DND-41 (cell line): ENCODE data around the gene RBM27.

Experiments used
- ATAC-seq: fragments of 200-7000 bp; cut with Tn5 transposase; 3 replicates; pipeline ENCODE4 v1.9.1; 2021; ENCODE audit warnings: low read depth; ENCODE audit not compliant: insufficient read depth
- DNase-seq: peaks from one replicate; pipeline ENCODE4 v3.0.0-alpha.2; 2020
- H2AFZ ChIP-seq: 2 replicates; pipeline ENCODE4 v1.6.0; 2012; ENCODE audit warnings: low read depth, low read length
- H3K27ac ChIP-seq: 2 replicates; pipeline ENCODE4 v1.5.1; 2012; ENCODE audit warnings: low read length, inconsistent platforms
- H3K27me3 ChIP-seq: fragments of 200-600 bp; sonication (generic); 2 replicates; pipeline ENCODE4 v1.6.0; 2012; ENCODE audit warnings: low read length, mild to moderate bottlenecking, inconsistent platforms; ENCODE audit not compliant: insufficient read depth, poor library complexity
- H3K36me3 ChIP-seq: 2 replicates; pipeline ENCODE4 v1.5.1; 2012; ENCODE audit warnings: low read length, inconsistent platforms; ENCODE audit not compliant: insufficient read depth
- H3K4me1 ChIP-seq: 2 replicates; pipeline ENCODE4 v1.5.1; 2012; ENCODE audit warnings: mild to moderate bottlenecking, low read length; ENCODE audit not compliant: insufficient read depth
- H3K4me2 ChIP-seq: 2 replicates; pipeline ENCODE4 v1.6.0; 2012; ENCODE audit warnings: mild to moderate bottlenecking, moderate library complexity, low read length, inconsistent platforms; ENCODE audit not compliant: insufficient read depth
- H3K4me3 ChIP-seq, 2 experiments: fragments of 200-600 bp in 1 of 2; shearing (Covaris generic) in 1 of 2; 2 replicates each; pipeline ENCODE4 v1.5.1; 2012 to 2016; ENCODE audit warnings: inconsistent platforms in 2 of 2, low read length in 2 of 2, mild to moderate bottlenecking in 2 of 2, low read depth in 1 of 2, moderate library complexity in 1 of 2
- H3K79me2 ChIP-seq: 2 replicates; pipeline ENCODE4 v1.6.0; 2012; ENCODE audit warnings: low read length, inconsistent platforms; ENCODE audit not compliant: insufficient read depth
- H3K9ac ChIP-seq: 2 replicates; pipeline ENCODE4 v1.6.0; 2012; ENCODE audit warnings: low read depth, mild to moderate bottlenecking, inconsistent platforms, low read length, moderate library complexity
- H3K9me3 ChIP-seq: 2 replicates; pipeline ENCODE4 v1.5.1; 2012; ENCODE audit warnings: low read length, moderate library complexity, mild to moderate bottlenecking, inconsistent platforms; ENCODE audit not compliant: insufficient read depth, severe bottlenecking
- H4K20me1 ChIP-seq: 2 replicates; pipeline ENCODE4 v1.6.0; 2012; ENCODE audit warnings: low read length; ENCODE audit not compliant: insufficient read depth
- CTCF ChIP-seq: IDR thresholded peaks from 2 replicates; pipeline ENCODE4 v1.5.1; 2012; ENCODE audit warnings: borderline replicate concordance, low read length, moderate library complexity, mild to moderate bottlenecking; ENCODE audit not compliant: poor library complexity, severe bottlenecking; ENCODE audit errors: extremely low read depth
- EZH2 ChIP-seq: IDR thresholded peaks from 3 replicates; pipeline ENCODE4 v1.6.1; 2012; ENCODE audit warnings: borderline replicate concordance, low read depth, mild to moderate bottlenecking, moderate library complexity, low read length, inconsistent platforms; ENCODE audit not compliant: severe bottlenecking

The RBM27 gene

GRCh38 chr5:146205499-146206202 is 2.2 kb downstream of the RBM27 start:
- Histone ChIP-seq H2AFZ (no peak overlapping the region), H3K79me2 (peaks cover 70% of the 10 kb centered on the region)
- no peak for ATAC-seq

DNA sequence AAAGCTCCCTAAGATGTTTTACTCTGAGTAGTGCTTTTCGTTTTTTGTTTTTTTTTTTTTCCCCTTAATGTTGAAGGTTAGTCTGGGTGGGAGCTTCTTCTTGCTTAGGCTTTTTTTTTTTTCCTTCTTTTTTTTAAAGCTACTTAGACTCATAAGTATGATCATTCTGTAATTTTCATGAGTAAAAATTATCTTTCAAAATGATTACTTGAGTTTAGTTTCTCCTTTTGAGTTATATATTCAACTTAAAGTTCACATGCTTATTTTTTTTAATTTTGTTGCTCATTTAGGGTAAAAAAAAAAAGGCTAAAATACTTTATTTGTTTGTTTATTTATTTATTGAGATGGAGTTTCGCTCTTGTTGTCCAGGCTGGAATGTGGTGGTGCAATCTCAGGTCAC is 2.9 kb downstream of the RBM27 start:
- Histone ChIP-seq H3K9me3 (no peaks in the 10 kb centered on the region), H3K27ac (no peak overlapping the region), H3K9ac (no peak overlapping the region), H3K4me3 (no peak overlapping the region; a peak in 1 of 4 replicates), H4K20me1 (peaks cover 37% of the 10 kb centered on the region; the same call in 1 of the 2 replicates), H3K79me2 (peaks cover 76% of the 10 kb centered on the region), H3K4me2 (peak overlapping the region; percentile 69; the same call in 1 of the 2 replicates), H2AFZ (no peak overlapping the region), H3K36me3 (no peaks in the 10 kb centered on the region; the same call in none of the 2 replicates), H3K27me3 (no peaks in the 10 kb centered on the region), H3K4me1 (peaks cover 37% of the 10 kb centered on the region)
- ATAC-seq (no peak), DNase-seq (no peak)
- TF ChIP-seq EZH2 (no peak), CTCF (no peak)

More at GRCh38 chr5:146205499-146206202, 2.2 kb downstream of the RBM27 start:
- H3K36me3 ChIP-seq = no peaks in the 10 kb centered on the region; the same call in none of the 2 replicates
- peaks cover 37% of the 10 kb centered on the region for H3K4me1 ChIP-seq
- TF ChIP-seq EZH2 (no peak), CTCF (no peak)
- peak overlapping the region; percentile 69 for H3K4me2 ChIP-seq
- H3K27ac ChIP-seq = no peak overlapping the region
- peak overlapping the region; percentile 71 for H3K9ac ChIP-seq
- no peaks in the 10 kb centered on the region for H3K9me3 ChIP-seq
- H3K27me3 ChIP-seq = no peaks in the 10 kb centered on the region
- H3K4me3 ChIP-seq = peak overlapping the region in 1 of 2 experiments; percentile 76; a peak in 3 of 4 replicates
- no peak for DNase-seq
- H4K20me1 ChIP-seq = peaks cover 34% of the 10 kb centered on the region; the same call in 1 of the 2 replicates

- Histone ChIP-seq H3K79me2 (peaks cover 97% of the 10 kb centered on the region), H4K20me1 (peaks cover 53% of the 10 kb centered on the region; the same call in 1 of the 2 replicates), H3K9ac (no peak overlapping the region), H3K4me3 (no peak overlapping the region), H3K27ac (no peak overlapping the region), H3K36me3 (no peaks in the 10 kb centered on the region; the same call in none of the 2 replicates), H3K27me3 (no peaks in the 10 kb centered on the region), H3K4me2 (no peak overlapping the region), H3K4me1 (peaks cover 28% of the 10 kb centered on the region), H2AFZ (no peak overlapping the region), H3K9me3 (no peaks in the 10 kb centered on the region)
- DNase-seq = no peak
- peak; percentile 47; the same call in 1 of the 3 replicates for ATAC-seq
- TF ChIP-seq EZH2 (no peak), CTCF (no peak)
Observed at GRCh38 chr5:146208916-146209522, 5.6 kb downstream of the RBM27 start.
